MV-4-11 (cell line): ENCODE data around the gene C22orf39.
"Not testable (repeated sequence)": the region's sequence is repeated elsewhere in the genome, so short reads cannot be mapped to it uniquely, and the experiment has no call there.

ENCODE experiments used
- DNase-seq: peaks from one replicate; lab custom pipeline; 2025; lab: John Stamatoyannopoulos, UW

The C22orf39 gene

DNA sequence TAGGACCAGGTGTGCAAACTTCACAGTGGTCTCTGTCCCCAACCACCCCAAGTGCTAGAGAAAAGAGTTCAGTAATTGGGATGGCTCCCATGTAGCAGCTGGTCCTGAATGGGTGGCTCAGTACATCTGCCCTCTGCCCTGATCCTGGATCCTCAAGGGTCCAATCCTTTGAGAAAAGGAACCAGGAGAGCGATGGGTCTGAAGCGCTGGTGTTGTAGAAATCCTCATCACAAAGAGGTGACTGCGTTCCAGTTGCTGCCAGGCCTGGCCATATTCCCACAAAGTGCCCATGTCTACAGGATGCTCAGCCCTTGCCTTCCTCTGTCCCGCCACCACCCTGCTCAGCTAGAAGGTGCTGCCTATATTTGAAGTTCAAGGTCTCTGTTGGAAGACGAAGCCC lies 6.2 kb upstream of the C22orf39 start:
- DNase-seq, result no peak

DNA sequence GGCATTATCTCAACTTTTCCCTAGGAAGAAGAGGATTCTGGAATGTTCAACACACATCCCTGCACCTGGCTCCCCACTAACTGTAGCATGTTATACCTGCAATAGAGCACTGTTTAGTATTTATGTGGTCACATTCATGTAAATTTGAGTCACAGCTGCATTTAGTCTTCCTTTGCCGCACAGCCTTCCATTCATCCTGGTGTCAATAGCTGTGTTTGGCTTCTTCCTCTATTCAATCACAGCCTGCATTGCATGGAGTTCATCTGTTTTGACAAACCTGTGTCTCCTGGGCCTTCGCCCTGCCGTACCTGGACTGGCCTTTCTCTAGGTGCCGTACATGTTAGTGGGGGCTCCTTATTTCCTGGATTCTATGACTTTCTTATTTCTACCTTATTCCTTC lies 4.1 kb upstream of the C22orf39 start:
- no peak for DNase-seq

- no peak for DNase-seq
These were observed 3.1 kb upstream of the C22orf39 start for GRCh38 chr22:19450363-19451175.

DNA sequence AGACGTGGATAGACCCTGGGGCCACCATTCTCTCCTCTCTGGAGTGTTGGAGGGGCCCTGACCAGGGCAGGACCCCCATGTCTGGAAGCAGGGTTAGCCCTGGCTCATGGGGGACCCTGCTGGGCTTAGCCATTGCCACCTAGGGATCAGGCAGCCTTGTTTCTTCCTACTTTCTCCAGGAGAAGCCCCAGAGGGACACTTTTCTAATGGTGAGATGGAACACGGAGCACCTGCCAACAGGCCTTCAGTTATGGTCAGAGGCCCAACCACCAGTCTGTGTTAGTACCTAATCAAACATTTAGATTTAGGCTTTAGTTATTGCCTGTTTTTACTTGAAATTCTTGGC lies 1.9 kb upstream of the C22orf39 start:
- DNase-seq, result no peak

- no peak for DNase-seq
These were observed 1.4 kb upstream of the C22orf39 start for GRCh38 chr22:19448739-19449421.

GRCh38 chr22:19448076-19448607 lies 631 bp upstream of the C22orf39 start:
- no peak for DNase-seq

GRCh38 chr22:19446603-19447329 lies 745 bp downstream of the C22orf39 start:
- DNase-seq, result no peak

DNA sequence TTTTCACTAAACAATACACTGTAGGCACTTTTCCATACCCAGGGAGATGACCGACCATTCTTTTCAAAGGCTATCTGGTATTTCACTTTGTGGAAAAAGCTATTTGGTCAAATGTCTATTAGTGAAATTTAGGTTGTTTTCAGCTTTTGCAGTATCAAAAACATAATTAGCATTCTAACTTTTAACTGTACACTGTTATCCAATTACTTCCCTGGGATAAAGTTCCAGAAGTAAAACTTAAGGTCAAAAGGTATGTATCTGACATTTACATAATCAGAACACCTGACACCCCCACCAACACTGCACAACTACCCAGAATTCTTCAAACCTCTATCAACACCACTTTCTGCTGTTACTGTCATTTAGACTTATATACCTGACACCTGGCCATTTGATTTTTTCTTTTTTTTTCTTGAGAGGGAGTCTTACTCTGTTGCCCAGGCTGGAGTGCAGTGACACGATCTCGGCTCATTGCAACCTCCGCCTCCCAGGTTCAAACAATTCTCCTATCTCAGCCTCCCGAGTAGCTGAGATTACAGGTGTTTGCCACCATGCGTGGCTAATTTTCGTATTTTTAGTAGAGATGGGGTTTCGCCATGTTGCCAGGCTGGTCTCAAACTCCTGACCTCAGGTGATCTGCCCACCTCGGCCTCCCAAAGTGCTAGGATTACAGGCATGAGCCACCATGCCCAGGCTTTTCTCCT lies 2.1 kb downstream of the C22orf39 start:
- not testable (repeated sequence) for DNase-seq

GRCh38 chr22:19443544-19444211 lies 3.8 kb downstream of the C22orf39 start:
- no peak for DNase-seq

- DNase-seq, result peak; percentile 7
These were observed 5.3 kb downstream of the C22orf39 start for GRCh38 chr22:19442166-19442565.

DNA sequence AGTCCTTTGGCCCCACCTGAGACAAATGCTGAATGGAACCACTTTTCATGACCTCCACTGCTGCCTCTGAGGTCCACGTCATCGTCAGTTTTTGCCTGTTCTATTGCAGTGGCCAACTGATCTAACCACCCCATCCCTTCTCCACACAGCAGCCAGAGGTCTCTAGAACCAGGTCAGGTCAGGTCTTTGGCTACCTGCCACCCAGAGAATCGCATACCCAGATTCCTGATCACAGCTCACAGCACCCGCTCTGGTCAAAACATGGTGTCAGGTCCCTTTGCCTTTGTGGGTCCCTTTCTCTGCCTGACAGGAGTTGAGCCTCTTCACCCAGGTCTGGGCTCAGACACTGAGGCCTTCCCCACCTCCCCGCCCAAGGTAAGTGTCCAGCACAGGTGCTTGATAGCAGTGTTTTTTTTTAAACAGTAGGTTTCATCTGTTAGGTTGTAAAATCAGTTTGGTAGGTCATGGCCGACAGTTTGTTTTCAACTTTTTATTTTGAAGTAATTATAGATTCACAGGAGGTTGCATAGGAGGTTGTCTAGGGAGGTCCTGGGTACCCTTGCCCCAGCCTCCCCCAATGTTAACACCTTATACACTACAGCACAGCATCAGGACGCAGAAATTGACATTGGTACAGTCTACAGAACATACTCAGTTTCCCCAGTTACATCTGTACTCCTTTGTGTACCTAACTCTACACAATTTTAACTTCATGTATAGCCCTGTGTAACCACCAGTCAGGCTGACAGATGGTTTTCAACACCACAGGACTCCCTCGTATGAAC lies 6.9 kb downstream of the C22orf39 start:
- DNase-seq, result no peak

- peak; percentile 4 for DNase-seq
These were observed 9.2 kb downstream of the C22orf39 start for GRCh38 chr22:19438298-19438697.

GRCh38 chr22:19436444-19437161 lies 10.9 kb downstream of the C22orf39 start:
- not testable (repeated sequence) for DNase-seq

DNA sequence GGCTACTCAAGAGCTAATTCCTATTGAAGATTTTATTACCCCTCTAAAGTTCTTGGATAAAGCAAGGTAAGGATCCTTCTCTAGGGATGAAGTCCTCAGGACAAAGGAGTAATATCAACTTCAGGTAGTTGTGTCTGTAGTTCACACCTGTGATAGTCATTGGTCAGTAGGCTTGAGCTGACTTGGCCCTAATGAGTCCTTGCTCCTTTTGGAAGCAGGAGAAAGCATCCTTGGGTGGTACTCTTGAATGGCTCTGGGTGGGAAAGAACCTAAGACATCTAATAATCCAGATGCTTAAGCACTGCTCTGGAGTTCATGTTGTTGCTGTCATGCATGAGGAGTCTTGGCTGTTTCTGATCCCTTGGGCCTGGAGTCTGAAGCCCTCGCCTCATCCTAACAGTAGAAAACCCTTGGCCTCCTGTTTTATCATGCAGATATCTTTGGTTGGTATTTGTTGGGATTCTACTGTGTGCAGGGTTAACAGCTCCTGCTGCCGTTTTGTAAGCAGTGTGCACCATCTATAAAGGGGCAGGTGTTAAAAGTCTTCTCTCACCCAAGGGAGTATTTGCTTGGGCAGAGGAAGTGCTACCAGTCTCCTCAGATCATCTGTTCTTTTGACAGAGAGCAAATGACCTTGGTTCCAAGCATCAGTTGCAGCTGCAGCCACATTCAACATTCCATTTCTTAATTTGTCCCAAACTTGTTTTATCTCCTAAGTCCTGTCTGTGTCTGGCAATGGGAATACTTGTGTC lies 12.5 kb downstream of the C22orf39 start:
- DNase-seq, result no peak

GRCh38 chr22:19434401-19434800 lies 13.1 kb downstream of the C22orf39 start:
- no peak for DNase-seq

DNA sequence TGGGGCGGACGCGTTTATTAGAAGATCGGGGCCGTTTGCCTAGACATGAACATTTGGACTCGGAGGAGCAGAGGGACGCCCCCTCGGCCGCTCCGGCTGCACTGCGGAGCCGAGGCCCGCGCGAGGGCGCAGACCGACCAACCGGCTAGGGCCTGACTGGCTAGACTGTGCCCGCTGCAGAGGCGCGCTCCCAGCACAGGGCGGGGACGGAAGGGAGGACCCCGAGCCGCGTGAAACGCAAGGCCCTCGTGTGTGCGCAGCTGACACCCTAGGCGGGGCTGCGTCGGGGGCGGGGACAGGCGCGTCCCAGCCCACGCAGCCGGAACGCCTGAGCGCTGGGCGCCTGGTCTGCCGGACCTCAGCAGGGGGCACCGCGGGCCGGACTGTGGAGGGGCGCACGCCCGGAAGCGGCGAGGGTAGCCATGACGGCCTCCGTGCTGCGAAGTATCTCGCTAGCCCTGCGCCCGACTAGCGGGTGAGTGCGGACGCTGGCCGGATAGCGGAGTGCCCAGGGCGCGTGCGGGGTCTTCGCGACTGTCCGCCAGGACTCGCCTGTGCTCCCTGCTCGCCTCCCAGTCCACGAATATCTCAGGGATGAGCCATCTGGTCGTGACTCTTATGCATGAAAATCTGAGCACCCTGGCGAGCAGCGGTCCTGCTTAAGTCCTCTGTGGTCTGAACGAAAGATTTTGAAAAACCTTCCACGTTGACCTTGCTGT lies 15.2 kb downstream of the C22orf39 start, which contains the start of gene MRPL40:
MRPL40 (plus strand) TSS at position 413 of the 719 bp plus-strand sequence; CDS start at position 423, 10 bp downstream.
- peak; percentile 91 for DNase-seq

DNA sequence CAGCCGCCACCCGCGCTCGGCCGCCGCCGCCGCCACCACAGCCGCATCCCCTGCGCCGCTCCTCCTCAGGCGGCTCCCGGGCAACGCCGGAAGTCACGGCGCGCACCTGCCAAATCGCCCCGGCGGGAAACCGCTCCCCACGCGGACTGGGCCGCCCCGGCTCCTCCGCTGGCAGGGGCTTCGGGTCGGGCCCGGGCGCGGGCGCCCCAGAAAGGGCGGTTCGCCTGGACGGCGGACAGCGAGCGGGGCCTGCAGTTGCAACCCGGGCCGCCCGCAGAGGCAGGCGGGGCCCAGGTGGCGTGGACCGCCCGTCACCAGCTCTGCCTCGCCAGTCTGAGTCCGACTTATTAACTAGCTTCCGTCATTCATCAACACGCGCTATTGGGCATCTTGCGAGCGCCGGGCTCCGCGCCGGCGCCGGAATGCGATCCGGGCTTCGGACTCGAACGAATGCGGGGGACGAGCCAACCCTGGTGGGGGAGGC lies 15.8 kb downstream of the C22orf39 start, which contains the start of gene HIRA:
HIRA (minus strand) TSS at position 85 of the 484 bp plus-strand sequence. CDS start 257 bp downstream, outside the sequence.
- peak; percentile 51 for DNase-seq
